ENCODE data around the gene DCBLD2. TPM values are rescaled to one million over a fixed set of nuclear protein-coding genes. Genes with fewer than 3 reads are reported as not detected.

Gene DCBLD2
- total and polyA plus RNA-seq, 2 donors (not counting 3 experiments of a cell fraction or from before 2014, with no cell fraction given) = 28.7 to 77.3 TPM

DNA sequence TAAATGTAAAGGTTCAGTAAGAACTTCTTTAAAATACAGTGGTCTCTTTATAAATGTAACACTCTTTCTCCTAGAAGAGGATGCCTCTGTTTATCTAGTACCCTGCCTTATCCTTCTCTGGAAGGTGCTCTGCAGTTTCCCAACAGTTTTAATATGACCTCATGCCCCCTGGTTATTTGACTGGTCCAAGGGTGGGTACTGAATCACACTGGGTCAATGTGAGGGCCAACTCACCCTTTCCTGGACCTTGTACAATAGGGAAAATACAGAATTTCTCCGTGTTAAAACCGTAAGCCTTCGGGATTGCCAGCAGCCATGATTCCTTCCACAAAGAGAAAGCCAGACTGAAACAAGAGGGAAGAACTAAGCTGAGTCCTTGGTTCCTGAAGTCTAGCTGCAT, 9.2 kb downstream of the DCBLD2 start:
- H3K4me2 ChIP-seq (ENCODE audit: insufficient read depth, low read length) = no peak overlapping the region
- no peaks in the 10 kb centered on the region for H3K27me3 ChIP-seq (ENCODE audit: control insufficient read depth in 2 of 2, insufficient read depth in 2 of 2, low read length in 2 of 2)
- H3K27ac ChIP-seq (ENCODE audit: insufficient read depth, low read depth, low read length) = no peak overlapping the region
- H3K36me3 ChIP-seq (ENCODE audit: control insufficient read depth in 2 of 2, extremely low read depth in 1 of 2, insufficient read depth in 2 of 2, low read length in 2 of 2) = no peaks in the 10 kb centered on the region
- H3K4me1 ChIP-seq (ENCODE audit: control insufficient read depth, extremely low read depth, insufficient read depth, low read length) = peaks cover 50% of the 10 kb centered on the region
- CTCF ChIA-PET = interaction anchor here (1.3 to 3.4 kb wide), 2 partner anchors 9 to 75 kb away, joined by 3 to 10 read pairs; partner anchors contain the start of gene DCBLD2
- no TSS peak for BruUV-seq (replicated peaks)
- H3K9me3 ChIP-seq (replicated peaks; ENCODE audit: control insufficient read depth, insufficient read depth, low read length) = no peaks in the 10 kb centered on the region
- no peak overlapping the region for H2AFZ ChIP-seq (ENCODE audit: low read depth, low read length)
- no peak for DNase-seq (ENCODE audit: low read depth, low spot score)
- dilution Hi-C loops (cut with MboI; ENCODE audit: extremely low pct_ligation_motif_present, low sequenced_read_pairs) = no loop called here
- no peak overlapping the region for H3K9ac ChIP-seq (replicated peaks; ENCODE audit: extremely low read depth, insufficient read depth, low read length)
- H3K79me2 ChIP-seq (ENCODE audit: control insufficient read depth, insufficient read depth, low read length) = peaks cover 99% of the 10 kb centered on the region
- H3K4me3 ChIP-seq (replicated peaks in 1 of 3; ENCODE audit: insufficient read depth in 1 of 3, low read depth in 1 of 3, low read length in 3 of 3) = no peak overlapping the region
- H4K20me1 ChIP-seq (replicated peaks; ENCODE audit: control insufficient read depth, extremely low read depth, insufficient read depth, low read length) = peaks cover 4% of the 10 kb centered on the region
- intact Hi-C loops (cut with micrococcal nuclease) = no loop called here
- no peak for FAIRE-seq
- POLR2A ChIA-PET = no interaction called here
- TF ChIP-seq, protein P1, sequence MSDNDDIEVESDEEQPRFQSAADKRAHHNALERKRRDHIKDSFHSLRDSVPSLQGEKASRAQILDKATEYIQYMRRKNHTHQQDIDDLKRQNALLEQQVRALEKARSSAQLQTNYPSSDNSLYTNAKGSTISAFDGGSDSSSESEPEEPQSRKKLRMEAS (IDR thresholded peaks at IDR 0.05; ENCODE audit: insufficient read depth, insufficient read length) = no peak
- TF ChIP-seq POLR2AphosphoS5 (IDR thresholded peaks at IDR 0.05; ENCODE audit: insufficient read depth, low read depth, low read length) = no peak
- H3K9me1 ChIP-seq (replicated peaks; ENCODE audit: control insufficient read depth, extremely low read depth, insufficient read depth, low read length) = no peaks in the 10 kb centered on the region

DNA sequence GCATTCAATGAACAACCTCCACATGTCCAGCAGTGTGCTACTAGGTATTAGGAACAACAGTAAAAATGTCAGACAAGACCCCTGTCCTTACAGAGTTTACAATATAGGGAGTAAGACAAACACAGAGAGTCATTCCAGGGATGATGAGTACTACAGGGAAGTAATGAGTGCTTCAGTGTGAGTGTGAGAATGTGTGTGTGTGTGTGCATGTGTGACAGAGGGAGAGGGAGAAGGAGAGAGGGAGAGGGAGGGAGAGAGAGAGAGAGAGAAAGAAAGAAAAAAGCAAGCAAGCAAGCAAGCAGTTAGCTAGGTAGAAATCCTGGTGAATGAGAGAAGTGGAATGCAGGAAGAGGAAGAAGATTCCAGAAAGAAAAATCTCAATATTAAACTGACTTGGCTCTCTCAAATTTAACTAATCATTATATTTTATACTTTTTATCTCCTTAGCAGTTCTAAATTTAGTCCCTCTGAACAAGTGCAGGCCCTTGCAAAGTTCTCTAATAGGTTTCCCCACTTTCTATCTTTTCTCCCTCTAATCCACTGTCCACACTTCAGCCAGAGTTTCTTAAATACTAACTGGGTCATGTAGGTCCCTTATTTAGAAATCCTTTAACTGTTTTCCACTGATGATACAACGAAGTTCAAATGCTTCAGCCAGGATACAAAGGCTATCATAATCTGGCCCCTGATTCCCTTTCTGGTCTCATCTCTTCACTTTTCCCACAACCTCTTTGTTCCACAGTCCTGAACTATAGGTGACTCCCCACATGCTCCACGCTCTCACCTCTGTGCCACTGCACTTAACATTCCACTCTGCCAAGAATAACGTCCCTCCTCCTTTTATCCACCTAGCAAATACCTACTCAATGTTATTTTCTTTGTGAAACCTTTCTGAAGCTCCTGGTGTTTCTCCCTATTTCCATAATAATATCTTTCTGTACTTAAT, 10.3 kb downstream of the DCBLD2 start:
- Histone ChIP-seq H3K36me3 (ENCODE audit: control insufficient read depth in 2 of 2, extremely low read depth in 1 of 2, insufficient read depth in 2 of 2, low read length in 2 of 2) (no peaks in the 10 kb centered on the region), H3K27me3 (ENCODE audit: control insufficient read depth in 2 of 2, insufficient read depth in 2 of 2, low read length in 2 of 2) (no peaks in the 10 kb centered on the region), H3K9ac (replicated peaks; ENCODE audit: extremely low read depth, insufficient read depth, low read length) (no peak overlapping the region), H4K20me1 (replicated peaks; ENCODE audit: control insufficient read depth, extremely low read depth, insufficient read depth, low read length) (peaks cover 4% of the 10 kb centered on the region), H3K4me3 (replicated peaks in 1 of 3; ENCODE audit: insufficient read depth in 1 of 3, low read depth in 1 of 3, low read length in 3 of 3) (no peak overlapping the region), H3K27ac (ENCODE audit: insufficient read depth, low read depth, low read length) (no peak overlapping the region), H3K4me2 (ENCODE audit: insufficient read depth, low read length) (no peak overlapping the region), H2AFZ (ENCODE audit: low read depth, low read length) (no peak overlapping the region), H3K79me2 (ENCODE audit: control insufficient read depth, insufficient read depth, low read length) (peaks cover 98% of the 10 kb centered on the region), H3K9me3 (replicated peaks; ENCODE audit: control insufficient read depth, insufficient read depth, low read length) (no peaks in the 10 kb centered on the region), H3K4me1 (ENCODE audit: control insufficient read depth, extremely low read depth, insufficient read depth, low read length) (peaks cover 55% of the 10 kb centered on the region), H3K9me1 (replicated peaks; ENCODE audit: control insufficient read depth, extremely low read depth, insufficient read depth, low read length) (no peaks in the 10 kb centered on the region)
- BruUV-seq (replicated peaks) = no TSS peak
- dilution Hi-C loops (cut with MboI; ENCODE audit: extremely low pct_ligation_motif_present, low sequenced_read_pairs) (no loop called here), intact Hi-C loops (cut with micrococcal nuclease) (no loop called here)
- DNase-seq (ENCODE audit: low read depth, low spot score) (peak; percentile 35), FAIRE-seq (no peak)
- POLR2A ChIA-PET = interaction anchor here (0.9 kb wide), 1 partner anchor 10 kb away, joined by 4 read pairs; the partner anchor contains the start of gene DCBLD2
- CTCF ChIA-PET = interaction anchor here (1.6 to 3.4 kb wide), 3 partner anchors 74 to 103 kb away, joined by 4 to 10 read pairs (median 7); no protein-coding TSS in a partner anchor
- TF ChIP-seq POLR2AphosphoS5 (IDR thresholded peaks at IDR 0.05; ENCODE audit: insufficient read depth, low read depth, low read length) (no peak), EZH2 (IDR thresholded peaks at IDR 0.05; ENCODE audit: borderline replicate concordance, low read depth, low read length, severe bottlenecking) (no peak), MYC (IDR thresholded peaks at IDR 0.05; ENCODE audit: low read depth, low read length) (no peak), POLR2A (IDR thresholded peaks at IDR 0.05; ENCODE audit: low read depth, low read length) (no peak), GATA2 (IDR thresholded peaks at IDR 0.05; ENCODE audit: insufficient read depth, insufficient read length, low read depth, low read length) (no peak), JUN (IDR thresholded peaks at IDR 0.05; ENCODE audit: borderline replicate concordance, insufficient read depth, insufficient read length, low read depth) (no peak), FOS (IDR thresholded peaks at IDR 0.05; ENCODE audit: borderline replicate concordance, insufficient read depth, low read length) (no peak)
- TF ChIP-seq, protein P2, sequence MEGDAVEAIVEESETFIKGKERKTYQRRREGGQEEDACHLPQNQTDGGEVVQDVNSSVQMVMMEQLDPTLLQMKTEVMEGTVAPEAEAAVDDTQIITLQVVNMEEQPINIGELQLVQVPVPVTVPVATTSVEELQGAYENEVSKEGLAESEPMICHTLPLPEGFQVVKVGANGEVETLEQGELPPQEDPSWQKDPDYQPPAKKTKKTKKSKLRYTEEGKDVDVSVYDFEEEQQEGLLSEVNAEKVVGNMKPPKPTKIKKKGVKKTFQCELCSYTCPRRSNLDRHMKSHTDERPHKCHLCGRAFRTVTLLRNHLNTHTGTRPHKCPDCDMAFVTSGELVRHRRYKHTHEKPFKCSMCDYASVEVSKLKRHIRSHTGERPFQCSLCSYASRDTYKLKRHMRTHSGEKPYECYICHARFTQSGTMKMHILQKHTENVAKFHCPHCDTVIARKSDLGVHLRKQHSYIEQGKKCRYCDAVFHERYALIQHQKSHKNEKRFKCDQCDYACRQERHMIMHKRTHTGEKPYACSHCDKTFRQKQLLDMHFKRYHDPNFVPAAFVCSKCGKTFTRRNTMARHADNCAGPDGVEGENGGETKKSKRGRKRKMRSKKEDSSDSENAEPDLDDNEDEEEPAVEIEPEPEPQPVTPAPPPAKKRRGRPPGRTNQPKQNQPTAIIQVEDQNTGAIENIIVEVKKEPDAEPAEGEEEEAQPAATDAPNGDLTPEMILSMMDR (IDR thresholded peaks at IDR 0.05; ENCODE audit: extremely low read depth in 1 of 2, insufficient read depth in 1 of 2, low read depth in 1 of 2, low read length in 2 of 2) = no peak
- TF ChIP-seq, protein P1 (IDR thresholded peaks at IDR 0.05; ENCODE audit: insufficient read depth, insufficient read length) = no peak
